ENCODE results near the gene FUS. TPM values are rescaled to one million over a fixed set of nuclear protein-coding genes. Genes with fewer than 3 reads are reported as not detected.
"Not testable (repeated sequence)": the region's sequence is repeated elsewhere in the genome, so short reads cannot be mapped to it uniquely, and the experiment has no call there.

Gene FUS
- 22.4 and 29.3 TPM in 2 replicates for total RNA-seq (2014; rRNA removed; shearing (Covaris generic))

- peak; percentile 78 for DNase-seq (ENCODE audit: low read depth)
These were observed at the start of gene FUS for GRCh38 chr16:31179747-31180459. TSS of gene FUS (plus strand) at chr16:31180139. CDS start at chr16:31180215, 76 bp downstream.

GRCh38 chr16:31130336-31130891, 49.5 kb upstream of the FUS start:
- DNase-seq (ENCODE audit: low read depth), result no peak

GRCh38 chr16:31130899-31131298, 49.0 kb upstream of the FUS start:
- DNase-seq (ENCODE audit: low read depth), result no peak

GRCh38 chr16:31131416-31131815, 48.5 kb upstream of the FUS start:
- DNase-seq (ENCODE audit: low read depth), result no peak

GRCh38 chr16:31131841-31132271, 48.1 kb upstream of the FUS start:
- no peak for DNase-seq (ENCODE audit: low read depth)

- DNase-seq (ENCODE audit: low read depth), result no peak
These were observed 47.5 kb upstream of the FUS start for GRCh38 chr16:31132303-31132979.

- no peak for DNase-seq (ENCODE audit: low read depth)
These were observed 46.9 kb upstream of the FUS start for GRCh38 chr16:31133046-31133501.

- DNase-seq (ENCODE audit: low read depth), result peak; percentile 52
These were observed 45.8 kb upstream of the FUS start for GRCh38 chr16:31134091-31134571.

- no peak for DNase-seq (ENCODE audit: low read depth)
These were observed 45.1 kb upstream of the FUS start for GRCh38 chr16:31134625-31135534.

- peak; percentile 32 for DNase-seq (ENCODE audit: low read depth)
These were observed 44.2 kb upstream of the FUS start, which contains the start of gene PRSS8 for GRCh38 chr16:31135535-31136286. TSS of gene PRSS8 (minus strand) at chr16:31135727. CDS start at chr16:31135498, 229 bp downstream.

- no peak for DNase-seq (ENCODE audit: low read depth)
These were observed 43.7 kb upstream of the FUS start for GRCh38 chr16:31136287-31136662.

- DNase-seq (ENCODE audit: low read depth), result not testable (repeated sequence)
These were observed 43.0 kb upstream of the FUS start for GRCh38 chr16:31136822-31137499.

GRCh38 chr16:31138621-31139578, 41.0 kb upstream of the FUS start:
- peak; percentile 94 for DNase-seq (ENCODE audit: low read depth)

GRCh38 chr16:31141071-31141469, 38.9 kb upstream of the FUS start:
- DNase-seq (ENCODE audit: low read depth), result not testable (repeated sequence)

- peak; percentile 79 for DNase-seq (ENCODE audit: low read depth)
These were observed 38.3 kb upstream of the FUS start for GRCh38 chr16:31141489-31142108.

GRCh38 chr16:31142109-31143010, 37.6 kb upstream of the FUS start:
- DNase-seq (ENCODE audit: low read depth), result peak; percentile 98

GRCh38 chr16:31143011-31143693, 36.8 kb upstream of the FUS start:
- no peak for DNase-seq (ENCODE audit: low read depth)
